ENCODE measurements around the gene SIRT7.

The SIRT7 gene

GRCh38 chr17:81904600-81905423, 13.2 kb downstream of the SIRT7 start:
- DNase-seq (ENCODE audit: low read depth): no peak

GRCh38 chr17:81903896-81904599, 13.9 kb downstream of the SIRT7 start:
- no peak for DNase-seq (ENCODE audit: low read depth)

DNA sequence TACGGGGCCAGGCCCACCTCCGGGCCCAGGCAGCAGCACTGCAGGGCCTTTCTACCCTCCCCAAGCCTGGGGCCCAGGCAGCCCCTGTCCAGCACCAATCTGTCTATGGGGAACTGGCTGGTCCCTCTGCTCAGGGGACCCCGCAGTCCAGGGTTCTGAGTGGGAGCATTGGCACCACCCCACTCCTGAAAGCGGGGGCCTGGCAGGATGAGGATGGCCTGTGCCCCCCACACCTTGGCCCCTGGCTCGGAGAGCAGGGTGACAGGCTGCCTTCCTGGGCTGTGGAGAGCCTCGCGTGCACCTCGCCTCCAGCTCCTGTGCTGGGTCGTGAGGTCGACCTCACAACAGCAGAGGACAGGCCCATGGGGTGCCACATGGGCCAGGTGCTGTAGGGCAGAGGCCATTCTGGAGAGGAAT, 14.6 kb downstream of the SIRT7 start:
- DNase-seq (ENCODE audit: low read depth): no peak

DNA sequence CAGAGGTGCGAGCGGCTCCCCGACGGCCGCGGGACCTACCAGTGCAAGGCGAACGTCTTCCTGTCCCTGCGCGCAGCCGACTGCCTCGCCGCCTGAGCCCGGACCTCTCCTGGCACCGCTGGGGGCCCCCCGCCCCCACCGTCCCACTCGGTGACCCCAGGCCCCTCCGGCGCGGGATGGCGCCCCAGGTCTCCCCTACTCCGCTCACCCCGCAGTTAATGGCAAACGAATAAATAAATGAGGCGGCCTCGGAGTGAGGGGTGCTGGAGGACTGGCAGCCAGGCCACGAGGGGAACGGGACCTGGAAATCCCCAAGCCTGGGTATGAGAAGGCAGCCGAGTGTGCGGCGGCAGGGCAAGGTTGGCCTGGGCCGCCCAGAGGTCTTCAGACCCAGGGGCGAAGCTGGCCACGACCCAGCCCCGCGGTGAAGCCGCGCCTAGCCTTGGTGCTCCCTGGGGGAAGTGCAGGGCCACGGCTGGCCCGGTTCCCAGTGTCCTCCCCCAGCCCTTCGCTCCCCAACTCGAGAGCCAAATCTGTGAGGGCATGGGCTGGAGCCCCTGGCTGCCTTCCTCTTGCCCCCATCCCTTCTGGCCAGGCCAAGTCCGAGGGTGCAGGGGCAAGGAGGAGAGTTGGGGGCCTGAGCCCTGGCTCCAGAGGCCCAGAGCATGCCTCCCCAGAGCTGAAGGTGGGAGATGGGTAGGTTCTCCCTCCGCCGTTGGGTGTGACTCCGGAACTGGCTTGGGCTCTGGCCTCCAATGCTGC, 15.1 kb downstream of the SIRT7 start:
- no peak for DNase-seq (ENCODE audit: low read depth)

- no peak for DNase-seq (ENCODE audit: low read depth)
These were observed 15.8 kb downstream of the SIRT7 start, which contains the start of gene NPB for GRCh38 chr17:81902023-81902652. Gene NPB, plus strand, starts transcription at chr17:81902238. Its CDS starts 40 bp downstream, at chr17:81902278.

GRCh38 chr17:81901167-81902022, 16.6 kb downstream of the SIRT7 start:
- no peak for DNase-seq (ENCODE audit: low read depth)

- no peak for DNase-seq (ENCODE audit: low read depth)
These were observed 17.7 kb downstream of the SIRT7 start for GRCh38 chr17:81900181-81900820.

- DNase-seq (ENCODE audit: low read depth): no peak
These were observed 18.3 kb downstream of the SIRT7 start for GRCh38 chr17:81899514-81900166.

DNA sequence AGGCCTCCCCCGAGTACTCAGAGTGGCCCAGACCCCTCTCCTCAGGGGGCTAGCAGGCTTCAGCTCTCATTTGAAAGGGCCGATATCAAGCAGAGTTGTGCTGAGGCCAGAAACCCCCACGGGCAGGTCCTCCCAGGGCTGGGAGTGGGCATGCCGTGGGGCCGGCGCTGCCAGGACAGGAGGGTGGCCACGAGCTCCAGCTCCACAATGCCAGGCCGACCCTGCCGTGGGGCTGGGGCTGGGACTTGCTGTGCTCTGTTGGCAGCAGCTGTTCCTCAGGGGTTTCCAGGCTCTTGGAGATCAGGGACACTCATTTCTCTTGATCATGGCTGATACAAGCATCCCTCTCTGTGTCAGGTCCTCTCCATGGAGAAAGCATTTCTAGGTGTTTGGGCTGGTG, 19.1 kb downstream of the SIRT7 start:
- DNase-seq (ENCODE audit: low read depth): no peak

- DNase-seq (ENCODE audit: low read depth): peak; percentile 25
These were observed 19.7 kb downstream of the SIRT7 start for GRCh38 chr17:81898029-81898866.

GRCh38 chr17:81895400-81895799, 22.6 kb downstream of the SIRT7 start:
- no peak for DNase-seq (ENCODE audit: low read depth)

DNA sequence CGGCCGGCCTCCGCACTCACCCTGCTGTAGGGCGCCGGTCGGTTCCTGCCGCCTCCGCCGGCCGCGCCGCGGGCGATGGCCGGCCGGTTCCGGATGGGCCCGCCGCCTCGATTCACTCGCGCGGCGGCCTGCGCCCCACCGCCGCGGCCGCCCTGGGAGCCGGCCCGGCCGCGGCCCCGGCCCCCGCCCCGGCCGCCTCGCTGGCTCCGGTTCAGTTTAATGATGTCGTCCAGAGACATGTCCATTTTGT, 26.7 kb downstream of the SIRT7 start:
- no peak for DNase-seq (ENCODE audit: low read depth)

DNA sequence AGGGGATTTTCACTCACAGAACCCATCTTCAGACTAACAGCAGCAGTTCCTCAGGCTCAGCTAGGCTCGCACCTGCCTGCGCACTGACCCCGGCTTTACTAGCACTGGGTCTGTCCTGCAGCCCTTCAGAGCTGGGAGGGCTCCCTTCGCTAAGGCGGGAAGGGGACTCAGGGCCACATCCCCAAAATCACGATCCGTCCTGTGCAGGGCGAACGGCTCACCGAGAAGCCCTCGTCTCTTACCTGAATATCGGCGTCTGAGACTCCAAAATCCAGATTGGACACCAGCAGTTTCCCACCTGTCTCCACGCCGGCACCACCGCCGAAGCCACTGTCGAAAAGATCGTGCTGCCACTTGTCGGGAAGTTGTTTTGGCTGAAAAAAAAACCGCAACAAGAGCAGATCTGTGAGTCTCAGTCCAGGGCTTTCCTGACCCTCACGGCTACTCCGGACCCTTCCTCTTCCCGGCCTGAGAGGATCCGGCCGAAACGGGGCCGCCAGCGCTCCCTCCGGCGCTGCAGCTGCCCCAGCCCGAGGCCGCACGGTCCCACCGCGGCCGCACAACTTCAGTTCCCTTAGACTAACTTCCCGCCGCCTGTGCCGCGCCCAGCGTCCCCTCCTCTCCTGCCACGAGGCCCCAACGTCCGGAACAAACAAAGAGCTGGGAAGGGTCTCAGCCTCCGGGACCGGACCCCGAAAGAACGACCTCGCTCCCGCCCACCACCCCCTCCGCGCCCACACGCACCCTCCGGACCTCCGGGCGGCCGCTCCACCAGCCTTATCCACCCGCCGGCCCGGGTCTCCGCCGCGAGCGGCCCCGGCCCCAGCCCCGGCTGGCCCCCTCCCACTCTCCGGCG, 27.3 kb downstream of the SIRT7 start:
- DNase-seq (ENCODE audit: low read depth): no peak

- no peak for DNase-seq (ENCODE audit: low read depth)
These were observed 28.4 kb downstream of the SIRT7 start for GRCh38 chr17:81889602-81890001.

DNA sequence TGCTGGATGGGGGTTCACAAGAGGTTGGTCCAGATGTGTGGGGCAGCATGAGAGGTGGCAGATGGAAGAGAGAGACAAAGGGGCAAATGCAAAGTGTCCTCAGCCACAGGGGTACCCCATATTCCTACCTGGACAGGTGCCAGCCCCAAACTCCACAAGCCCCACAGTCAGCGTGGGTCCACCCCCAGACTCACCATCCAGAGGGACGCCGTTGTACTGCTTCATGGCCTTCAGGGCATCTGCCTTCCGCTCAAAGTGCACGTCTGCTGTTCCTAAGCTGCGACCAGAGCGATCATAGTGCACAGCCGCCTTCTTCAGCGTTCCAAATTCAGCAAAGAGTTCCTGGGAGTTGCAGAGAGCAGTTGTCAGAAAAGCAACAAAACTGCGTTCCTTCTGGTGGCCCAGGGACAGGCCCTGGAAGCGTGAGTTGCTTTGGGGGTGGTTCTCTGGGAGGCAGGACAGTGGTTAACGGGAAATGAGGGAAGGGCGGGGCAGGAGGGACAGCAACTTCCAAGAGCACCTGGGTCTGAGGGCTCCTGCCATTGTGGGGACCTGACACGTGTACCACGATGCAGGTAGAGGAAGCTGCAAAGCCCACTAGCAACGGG, 28.9 kb downstream of the SIRT7 start:
- DNase-seq (ENCODE audit: low read depth): no peak

DNA sequence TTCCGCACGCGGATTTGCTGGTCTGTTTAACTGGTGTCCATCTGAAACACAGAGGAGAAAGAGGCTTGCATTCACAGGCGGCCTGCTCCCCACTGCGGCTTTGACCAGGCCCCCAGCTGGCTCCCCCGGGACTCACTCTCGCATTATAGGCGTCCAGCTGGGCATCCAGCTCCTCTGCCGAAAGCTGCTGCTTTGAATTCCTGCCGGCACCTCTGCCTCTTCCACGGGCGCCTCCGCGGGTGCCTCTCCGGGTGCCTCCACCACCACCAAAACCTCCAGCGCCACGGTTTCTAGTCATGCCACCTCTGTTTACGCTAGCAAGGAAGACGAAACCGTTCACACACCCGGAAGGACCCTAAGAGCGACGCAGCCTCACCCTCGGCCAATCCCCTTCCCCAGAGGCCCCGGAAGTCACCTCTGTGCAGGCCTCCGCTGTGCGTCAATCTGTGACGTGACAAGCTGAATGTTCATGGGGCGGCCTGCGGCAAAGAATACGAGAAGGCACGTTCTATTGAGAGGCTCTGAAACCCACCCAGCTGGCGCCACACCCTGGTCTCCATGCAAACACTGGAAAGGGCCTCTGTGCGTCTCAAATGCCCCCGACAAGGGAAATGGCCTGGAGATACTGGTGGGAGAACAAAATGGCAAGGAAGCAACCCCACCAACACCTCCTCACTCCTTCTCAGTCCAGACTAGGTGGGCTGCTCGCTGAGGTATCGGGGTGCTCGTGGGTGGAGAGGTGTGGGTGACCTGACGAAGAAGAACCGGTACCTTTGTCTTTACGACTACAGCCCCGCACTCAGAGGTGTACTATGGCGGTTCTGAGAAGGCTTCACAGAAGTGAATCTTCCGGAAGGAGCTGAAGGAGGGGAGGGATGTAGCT, 29.6 kb downstream of the SIRT7 start:
- no peak for DNase-seq (ENCODE audit: low read depth)
